GM23338 (cell line): ENCODE measurements around the gene NEUROG3. TPM values are rescaled to one million over a fixed set of nuclear protein-coding genes. Genes with fewer than 3 reads are reported as not detected.

Experiments used
- ATAC-seq: fragments of 200-7000 bp; cut with Tn5 transposase; 3 replicates; pipeline ENCODE4 v1.9.1; 2020
- DNase-seq: peaks from one replicate; pipeline ENCODE4 v3.0.0-alpha.2; 2015; ENCODE audit warnings: low spot score
- H2AFZ ChIP-seq: fragments of 200-600 bp; sonication (generic); 2 replicates; pipeline ENCODE4 v1.8.0; 2016; ENCODE audit warnings: antibody characterized with exemption, mild to moderate bottlenecking, moderate library complexity
- H3F3A ChIP-seq: fragments of 200-600 bp; sonication (generic); replicated peaks from 2 replicates; pipeline ENCODE4 v1.8.0; 2017; ENCODE audit warnings: antibody characterized with exemption, mixed run types, low read depth
- H3K27ac ChIP-seq: fragments of 200-600 bp; sonication (generic); 2 replicates; pipeline ENCODE4 v1.6.1; 2016; ENCODE audit warnings: low read depth
- H3K27me3 ChIP-seq: fragments of 200-600 bp; sonication (generic); 2 replicates; pipeline ENCODE4 v1.8.0; 2016; ENCODE audit warnings: mild to moderate bottlenecking, mixed run types, moderate library complexity; ENCODE audit not compliant: insufficient read depth
- H3K36me3 ChIP-seq: fragments of 200-600 bp; sonication (generic); 2 replicates; pipeline ENCODE4 v1.8.0; 2016; ENCODE audit warnings: mild to moderate bottlenecking; ENCODE audit not compliant: insufficient read depth
- H3K4me1 ChIP-seq: fragments of 200-600 bp; sonication (generic); 2 replicates; pipeline ENCODE4 v1.8.0; 2016; ENCODE audit warnings: mild to moderate bottlenecking, moderate library complexity; ENCODE audit not compliant: insufficient read depth
- H3K4me2 ChIP-seq: fragments of 200-600 bp; sonication (generic); 2 replicates; pipeline ENCODE4 v1.7.1; 2017; ENCODE audit warnings: mixed run types
- H3K4me3 ChIP-seq: fragments of 200-600 bp; sonication (generic); 2 replicates; pipeline ENCODE4 v1.6.1; 2016; ENCODE audit warnings: mixed run types
- H3K79me2 ChIP-seq: fragments of 200-600 bp; sonication (generic); replicated peaks from 2 replicates; pipeline ENCODE4 v1.8.0; 2017; ENCODE audit warnings: mild to moderate bottlenecking; ENCODE audit not compliant: insufficient read depth
- H3K9me2 ChIP-seq: fragments of 200-600 bp; sonication (generic); 2 replicates; pipeline ENCODE4 v1.8.0; 2017; ENCODE audit not compliant: insufficient read depth
- H4K20me1 ChIP-seq: fragments of 200-600 bp; sonication (generic); replicated peaks from 2 replicates; pipeline ENCODE4 v1.8.0; 2017; ENCODE audit warnings: mild to moderate bottlenecking; ENCODE audit not compliant: insufficient read depth
- H3K27ac Mint-ChIP-seq: 2 replicates; pipeline ENCODE4 v1.8.0; 2020; ENCODE audit warnings: inconsistent platforms, mild to moderate bottlenecking, moderate library complexity, mixed read lengths
- H3K27me3 Mint-ChIP-seq: 3 replicates; pipeline ENCODE4 v1.8.0; 2022; ENCODE audit warnings: low read depth, mild to moderate bottlenecking, moderate library complexity, mixed read lengths, inconsistent platforms; ENCODE audit not compliant: insufficient read depth, poor library complexity
- H3K36me3 Mint-ChIP-seq: 3 replicates; pipeline ENCODE4 v1.8.0; 2021; ENCODE audit warnings: low read depth, mild to moderate bottlenecking, inconsistent platforms, moderate library complexity, mixed read lengths
- H3K4me1 Mint-ChIP-seq: 3 replicates; pipeline ENCODE4 v1.8.0; 2020; ENCODE audit warnings: mild to moderate bottlenecking, inconsistent platforms, mixed read lengths
- H3K4me3 Mint-ChIP-seq: 3 replicates; pipeline ENCODE4 v1.8.0; 2021; ENCODE audit warnings: moderate library complexity, mild to moderate bottlenecking, inconsistent platforms, mixed read lengths
- H3K9me3 Mint-ChIP-seq: 3 replicates; pipeline ENCODE4 v1.8.0; 2020; ENCODE audit warnings: moderate library complexity, mild to moderate bottlenecking, inconsistent platforms, mixed read lengths
- CREB1 ChIP-seq: fragments of 250-450 bp; sonication (Bioruptor Pico); IDR thresholded peaks from 2 replicates; pipeline ENCODE4 v1.5.0; 2020; ENCODE audit warnings: low read depth, mild to moderate bottlenecking, moderate library complexity
- ETS1 ChIP-seq: IDR thresholded peaks from 2 replicates; pipeline ENCODE4 v1.6.1; 2016; ENCODE audit warnings: antibody characterized with exemption
- EZH2phosphoT487 ChIP-seq: fragments of 200-600 bp; sonication (generic); IDR thresholded peaks from one replicate; pipeline ENCODE4 v1.8.1; 2018; ENCODE audit warnings: antibody characterized with exemption; ENCODE audit not compliant: unreplicated experiment
- JUNB ChIP-seq: IDR thresholded peaks from one replicate; pipeline ENCODE4 v1.6.1; 2016; ENCODE audit warnings: antibody characterized with exemption; ENCODE audit not compliant: unreplicated experiment
- NANOG ChIP-seq: IDR thresholded peaks from 2 replicates; pipeline ENCODE4 v1.6.1; 2016; ENCODE audit warnings: antibody characterized with exemption, borderline replicate concordance
- POLR2AphosphoS5 ChIP-seq: IDR thresholded peaks from 2 replicates; pipeline ENCODE4 v1.6.1; 2016; ENCODE audit warnings: antibody characterized with exemption, low read depth
- STAT1 ChIP-seq: IDR thresholded peaks from one replicate; pipeline ENCODE4 v1.6.1; 2016; ENCODE audit warnings: antibody characterized with exemption; ENCODE audit not compliant: unreplicated experiment
- ZNF114 ChIP-seq: fragments of 250-450 bp; sonication (Bioruptor Pico); IDR thresholded peaks from 2 replicates; pipeline ENCODE4 v1.5.0; 2020; ENCODE audit warnings: mild to moderate bottlenecking, moderate library complexity
- ZNF331 ChIP-seq: fragments of 250-450 bp; sonication (Bioruptor Pico); IDR thresholded peaks from 2 replicates; pipeline ENCODE4 v1.5.0; 2020; ENCODE audit warnings: low read depth, mild to moderate bottlenecking, moderate library complexity
- polyA plus RNA-seq: library from polyadenylated mRNA; unstranded; fragments of >200 nt; fragmentation: Nextera tagmentation; extraction: Ambion mirVana; gene quantifications from 2 replicates; pipeline ENCODE4 v1.2.1, GENCODE V29; 2016
- total RNA-seq: library from RNA; depleted of rRNA; stranded (reverse); fragments of >200 nt; shearing (Covaris generic); gene quantifications from 2 replicates; pipeline ENCODE4 v1.2.3, GENCODE V29; 2014
- TF ChIP-seq, protein P1 (sequence below): IDR thresholded peaks from one replicate; pipeline ENCODE4 v1.6.1; 2018; ENCODE audit warnings: antibody characterized with exemption; ENCODE audit not compliant: unreplicated experiment
- TF ChIP-seq, protein P2 (sequence below), 2 experiments: fragments of 200-600 bp in 1 of 2; sonication (generic) in 1 of 2; conservative IDR thresholded peaks; 2 replicates each; pipeline versions ENCODE4 v1.5.1 to v1.6.1; 2016 to 2017; ENCODE audit warnings: antibody characterized with exemption in 2 of 2, low read depth in 2 of 2, mild to moderate bottlenecking in 2 of 2, moderate library complexity in 1 of 2
- TF ChIP-seq, protein P3 (sequence below): fragments of 250-450 bp; sonication (Bioruptor Pico); IDR thresholded peaks from 2 replicates; pipeline ENCODE4 v1.5.0; 2020; ENCODE audit warnings: mild to moderate bottlenecking, moderate library complexity

NEUROG3 gene
- total and polyA plus RNA-seq, 2 experiments from 2014 or later: not detected

DNA sequence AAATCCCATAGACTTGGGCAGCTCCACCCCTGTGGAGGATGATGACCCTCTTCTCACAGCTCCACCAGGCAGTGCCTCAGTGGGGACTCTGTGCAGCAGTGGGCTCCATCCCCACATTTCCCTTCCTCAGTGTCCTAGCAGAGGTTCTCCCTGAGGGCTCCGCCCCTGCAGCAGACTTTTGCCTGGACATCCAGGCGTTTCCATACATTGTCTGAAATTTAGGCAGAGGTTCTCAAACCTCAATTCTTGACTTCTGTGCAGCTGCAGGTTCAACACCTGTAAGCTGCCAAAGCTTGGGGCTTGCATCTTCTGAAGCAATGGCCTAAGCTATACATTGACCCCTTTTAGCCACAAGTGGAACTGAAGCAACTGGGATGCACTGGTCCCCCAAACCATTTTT, 31.8 kb downstream of the NEUROG3 start (continued):
- TF ChIP-seq ETS1: no peak
- TF ChIP-seq POLR2AphosphoS5: no peak
- TF ChIP-seq NANOG: no peak
- TF ChIP-seq, protein P1, sequence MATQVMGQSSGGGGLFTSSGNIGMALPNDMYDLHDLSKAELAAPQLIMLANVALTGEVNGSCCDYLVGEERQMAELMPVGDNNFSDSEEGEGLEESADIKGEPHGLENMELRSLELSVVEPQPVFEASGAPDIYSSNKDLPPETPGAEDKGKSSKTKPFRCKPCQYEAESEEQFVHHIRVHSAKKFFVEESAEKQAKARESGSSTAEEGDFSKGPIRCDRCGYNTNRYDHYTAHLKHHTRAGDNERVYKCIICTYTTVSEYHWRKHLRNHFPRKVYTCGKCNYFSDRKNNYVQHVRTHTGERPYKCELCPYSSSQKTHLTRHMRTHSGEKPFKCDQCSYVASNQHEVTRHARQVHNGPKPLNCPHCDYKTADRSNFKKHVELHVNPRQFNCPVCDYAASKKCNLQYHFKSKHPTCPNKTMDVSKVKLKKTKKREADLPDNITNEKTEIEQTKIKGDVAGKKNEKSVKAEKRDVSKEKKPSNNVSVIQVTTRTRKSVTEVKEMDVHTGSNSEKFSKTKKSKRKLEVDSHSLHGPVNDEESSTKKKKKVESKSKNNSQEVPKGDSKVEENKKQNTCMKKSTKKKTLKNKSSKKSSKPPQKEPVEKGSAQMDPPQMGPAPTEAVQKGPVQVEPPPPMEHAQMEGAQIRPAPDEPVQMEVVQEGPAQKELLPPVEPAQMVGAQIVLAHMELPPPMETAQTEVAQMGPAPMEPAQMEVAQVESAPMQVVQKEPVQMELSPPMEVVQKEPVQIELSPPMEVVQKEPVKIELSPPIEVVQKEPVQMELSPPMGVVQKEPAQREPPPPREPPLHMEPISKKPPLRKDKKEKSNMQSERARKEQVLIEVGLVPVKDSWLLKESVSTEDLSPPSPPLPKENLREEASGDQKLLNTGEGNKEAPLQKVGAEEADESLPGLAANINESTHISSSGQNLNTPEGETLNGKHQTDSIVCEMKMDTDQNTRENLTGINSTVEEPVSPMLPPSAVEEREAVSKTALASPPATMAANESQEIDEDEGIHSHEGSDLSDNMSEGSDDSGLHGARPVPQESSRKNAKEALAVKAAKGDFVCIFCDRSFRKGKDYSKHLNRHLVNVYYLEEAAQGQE: no peak
- no peak for TF ChIP-seq JUNB
- TF ChIP-seq STAT1: no peak

- H3K9me2 ChIP-seq: 0 out of 2 replicates have a peak, but pooled peaks cover 5% of the 10 kb centered on the region
- ATAC-seq (no peak), DNase-seq (no peak)
- no peak overlapping the region for H3K4me3 ChIP-seq
- no peaks in the 10 kb centered on the region for H3K79me2 ChIP-seq
- no peaks in the 10 kb centered on the region for H3K36me3 ChIP-seq
- no peaks in the 10 kb centered on the region for H3K4me1 ChIP-seq
- H3F3A ChIP-seq: no peaks in the 10 kb centered on the region
- H3K27ac ChIP-seq: no peak overlapping the region
- no peak overlapping the region for H3K4me2 ChIP-seq
- Mint-ChIP-seq H3K4me3 (no peak overlapping the region), H3K9me3 (peaks cover 59% of the 10 kb centered on the region), H3K36me3 (peaks cover 24% of the 10 kb centered on the region), H3K27ac (no peak overlapping the region), H3K4me1 (no peaks in the 10 kb centered on the region), H3K27me3 (peaks cover 10% of the 10 kb centered on the region)
- H2AFZ ChIP-seq: no peak overlapping the region
- H3K27me3 ChIP-seq: no peaks in the 10 kb centered on the region
- H4K20me1 ChIP-seq: no peaks in the 10 kb centered on the region
- TF ChIP-seq ZNF114 (no peak), NANOG (no peak), ETS1 (no peak), EZH2phosphoT487 (no peak), STAT1 (no peak), CREB1 (CRISPR knock-in tag) (no peak), ZNF331 (CRISPR knock-in tag) (no peak), JUNB (no peak)
- TF ChIP-seq, protein P2, sequence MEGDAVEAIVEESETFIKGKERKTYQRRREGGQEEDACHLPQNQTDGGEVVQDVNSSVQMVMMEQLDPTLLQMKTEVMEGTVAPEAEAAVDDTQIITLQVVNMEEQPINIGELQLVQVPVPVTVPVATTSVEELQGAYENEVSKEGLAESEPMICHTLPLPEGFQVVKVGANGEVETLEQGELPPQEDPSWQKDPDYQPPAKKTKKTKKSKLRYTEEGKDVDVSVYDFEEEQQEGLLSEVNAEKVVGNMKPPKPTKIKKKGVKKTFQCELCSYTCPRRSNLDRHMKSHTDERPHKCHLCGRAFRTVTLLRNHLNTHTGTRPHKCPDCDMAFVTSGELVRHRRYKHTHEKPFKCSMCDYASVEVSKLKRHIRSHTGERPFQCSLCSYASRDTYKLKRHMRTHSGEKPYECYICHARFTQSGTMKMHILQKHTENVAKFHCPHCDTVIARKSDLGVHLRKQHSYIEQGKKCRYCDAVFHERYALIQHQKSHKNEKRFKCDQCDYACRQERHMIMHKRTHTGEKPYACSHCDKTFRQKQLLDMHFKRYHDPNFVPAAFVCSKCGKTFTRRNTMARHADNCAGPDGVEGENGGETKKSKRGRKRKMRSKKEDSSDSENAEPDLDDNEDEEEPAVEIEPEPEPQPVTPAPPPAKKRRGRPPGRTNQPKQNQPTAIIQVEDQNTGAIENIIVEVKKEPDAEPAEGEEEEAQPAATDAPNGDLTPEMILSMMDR (conservative IDR thresholded peaks at IDR 0.05; ENCODE audit: low read depth in 2 of 2): no peak
- TF ChIP-seq, protein P3, sequence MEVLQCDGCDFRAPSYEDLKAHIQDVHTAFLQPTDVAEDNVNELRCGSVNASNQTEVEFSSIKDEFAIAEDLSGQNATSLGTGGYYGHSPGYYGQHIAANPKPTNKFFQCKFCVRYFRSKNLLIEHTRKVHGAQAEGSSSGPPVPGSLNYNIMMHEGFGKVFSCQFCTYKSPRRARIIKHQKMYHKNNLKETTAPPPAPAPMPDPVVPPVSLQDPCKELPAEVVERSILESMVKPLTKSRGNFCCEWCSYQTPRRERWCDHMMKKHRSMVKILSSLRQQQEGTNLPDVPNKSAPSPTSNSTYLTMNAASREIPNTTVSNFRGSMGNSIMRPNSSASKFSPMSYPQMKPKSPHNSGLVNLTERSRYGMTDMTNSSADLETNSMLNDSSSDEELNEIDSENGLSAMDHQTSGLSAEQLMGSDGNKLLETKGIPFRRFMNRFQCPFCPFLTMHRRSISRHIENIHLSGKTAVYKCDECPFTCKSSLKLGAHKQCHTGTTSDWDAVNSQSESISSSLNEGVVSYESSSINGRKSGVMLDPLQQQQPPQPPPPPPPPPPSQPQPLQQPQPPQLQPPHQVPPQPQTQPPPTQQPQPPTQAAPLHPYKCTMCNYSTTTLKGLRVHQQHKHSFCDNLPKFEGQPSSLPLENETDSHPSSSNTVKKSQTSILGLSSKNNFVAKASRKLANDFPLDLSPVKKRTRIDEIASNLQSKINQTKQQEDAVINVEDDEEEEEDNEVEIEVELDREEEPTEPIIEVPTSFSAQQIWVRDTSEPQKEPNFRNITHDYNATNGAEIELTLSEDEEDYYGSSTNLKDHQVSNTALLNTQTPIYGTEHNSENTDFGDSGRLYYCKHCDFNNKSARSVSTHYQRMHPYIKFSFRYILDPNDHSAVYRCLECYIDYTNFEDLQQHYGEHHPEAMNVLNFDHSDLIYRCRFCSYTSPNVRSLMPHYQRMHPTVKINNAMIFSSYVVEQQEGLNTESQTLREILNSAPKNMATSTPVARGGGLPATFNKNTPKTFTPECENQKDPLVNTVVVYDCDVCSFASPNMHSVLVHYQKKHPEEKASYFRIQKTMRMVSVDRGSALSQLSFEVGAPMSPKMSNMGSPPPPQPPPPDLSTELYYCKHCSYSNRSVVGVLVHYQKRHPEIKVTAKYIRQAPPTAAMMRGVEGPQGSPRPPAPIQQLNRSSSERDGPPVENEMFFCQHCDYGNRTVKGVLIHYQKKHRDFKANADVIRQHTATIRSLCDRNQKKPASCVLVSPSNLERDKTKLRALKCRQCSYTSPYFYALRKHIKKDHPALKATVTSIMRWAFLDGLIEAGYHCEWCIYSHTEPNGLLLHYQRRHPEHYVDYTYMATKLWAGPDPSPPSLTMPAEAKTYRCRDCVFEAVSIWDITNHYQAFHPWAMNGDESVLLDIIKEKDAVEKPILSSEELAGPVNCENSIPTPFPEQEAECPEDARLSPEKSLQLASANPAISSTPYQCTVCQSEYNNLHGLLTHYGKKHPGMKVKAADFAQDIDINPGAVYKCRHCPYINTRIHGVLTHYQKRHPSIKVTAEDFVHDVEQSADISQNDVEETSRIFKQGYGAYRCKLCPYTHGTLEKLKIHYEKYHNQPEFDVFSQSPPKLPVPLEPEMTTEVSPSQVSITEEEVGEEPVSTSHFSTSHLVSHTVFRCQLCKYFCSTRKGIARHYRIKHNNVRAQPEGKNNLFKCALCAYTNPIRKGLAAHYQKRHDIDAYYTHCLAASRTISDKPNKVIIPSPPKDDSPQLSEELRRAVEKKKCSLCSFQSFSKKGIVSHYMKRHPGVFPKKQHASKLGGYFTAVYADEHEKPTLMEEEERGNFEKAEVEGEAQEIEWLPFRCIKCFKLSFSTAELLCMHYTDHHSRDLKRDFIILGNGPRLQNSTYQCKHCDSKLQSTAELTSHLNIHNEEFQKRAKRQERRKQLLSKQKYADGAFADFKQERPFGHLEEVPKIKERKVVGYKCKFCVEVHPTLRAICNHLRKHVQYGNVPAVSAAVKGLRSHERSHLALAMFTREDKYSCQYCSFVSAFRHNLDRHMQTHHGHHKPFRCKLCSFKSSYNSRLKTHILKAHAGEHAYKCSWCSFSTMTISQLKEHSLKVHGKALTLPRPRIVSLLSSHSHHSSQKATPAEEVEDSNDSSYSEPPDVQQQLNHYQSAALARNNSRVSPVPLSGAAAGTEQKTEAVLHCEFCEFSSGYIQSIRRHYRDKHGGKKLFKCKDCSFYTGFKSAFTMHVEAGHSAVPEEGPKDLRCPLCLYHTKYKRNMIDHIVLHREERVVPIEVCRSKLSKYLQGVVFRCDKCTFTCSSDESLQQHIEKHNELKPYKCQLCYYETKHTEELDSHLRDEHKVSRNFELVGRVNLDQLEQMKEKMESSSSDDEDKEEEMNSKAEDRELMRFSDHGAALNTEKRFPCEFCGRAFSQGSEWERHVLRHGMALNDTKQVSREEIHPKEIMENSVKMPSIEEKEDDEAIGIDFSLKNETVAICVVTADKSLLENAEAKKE (CRISPR knock-in tag): no peak
Measured at GRCh38 chr10:69538461-69538860, 34.8 kb downstream of the NEUROG3 start.
